Measurements from ENCODE around the gene CLDN5.
A peak's percentile ranks its signal among the peaks of the same experiment; 100 is the strongest.
"Not testable (repeated sequence)": the region's sequence is repeated elsewhere in the genome, so short reads cannot be mapped to it uniquely, and the experiment has no call there.

Gene CLDN5

GRCh38 chr22:19548427-19548826, 24.2 kb upstream of the CLDN5 start:
- not testable (repeated sequence) for DNase-seq (ENCODE audit: low read depth in 4 of 4, low spot score in 1 of 4)

GRCh38 chr22:19547620-19548019, 23.4 kb upstream of the CLDN5 start:
- no peak for DNase-seq (ENCODE audit: low read depth in 4 of 4, low spot score in 1 of 4)

GRCh38 chr22:19546680-19547079, 22.5 kb upstream of the CLDN5 start:
- DNase-seq (ENCODE audit: low read depth in 4 of 4, low spot score in 1 of 4) = no peak

GRCh38 chr22:19545935-19546207, 21.7 kb upstream of the CLDN5 start:
- DNase-seq (ENCODE audit: low read depth in 4 of 4, low spot score in 1 of 4) = no peak

- no peak for DNase-seq (ENCODE audit: low read depth in 4 of 4, low spot score in 1 of 4)
These were observed 19.9 kb upstream of the CLDN5 start for GRCh38 chr22:19543970-19544708.

- no peak for DNase-seq (ENCODE audit: low read depth in 4 of 4, low spot score in 1 of 4)
These were observed 16.2 kb upstream of the CLDN5 start for GRCh38 chr22:19540394-19540793.

- DNase-seq (ENCODE audit: low read depth in 4 of 4, low spot score in 1 of 4) = no peak
These were observed 13.8 kb upstream of the CLDN5 start for GRCh38 chr22:19537941-19538488.

- DNase-seq (ENCODE audit: low read depth in 4 of 4, low spot score in 1 of 4) = no peak
These were observed 12.4 kb upstream of the CLDN5 start for GRCh38 chr22:19536564-19536963.

GRCh38 chr22:19535001-19535400, 10.8 kb upstream of the CLDN5 start:
- no peak for DNase-seq (ENCODE audit: low read depth in 4 of 4, low spot score in 1 of 4)

- DNase-seq (ENCODE audit: low read depth in 4 of 4, low spot score in 1 of 4) = no peak
These were observed 9.6 kb upstream of the CLDN5 start for GRCh38 chr22:19533857-19534256.

GRCh38 chr22:19533049-19533626, 8.9 kb upstream of the CLDN5 start:
- no peak for DNase-seq (ENCODE audit: low read depth in 4 of 4, low spot score in 1 of 4)

GRCh38 chr22:19531327-19531726, 7.1 kb upstream of the CLDN5 start:
- not testable (repeated sequence) for DNase-seq (ENCODE audit: low read depth in 4 of 4, low spot score in 1 of 4)

GRCh38 chr22:19530751-19531150, 6.5 kb upstream of the CLDN5 start:
- DNase-seq (ENCODE audit: low read depth in 4 of 4, low spot score in 1 of 4) = no peak

- DNase-seq (ENCODE audit: low read depth in 4 of 4, low spot score in 1 of 4) = no peak
These were observed 5.6 kb upstream of the CLDN5 start for GRCh38 chr22:19529811-19530210.

- no peak for DNase-seq (ENCODE audit: low read depth in 4 of 4, low spot score in 1 of 4)
These were observed 3.7 kb upstream of the CLDN5 start for GRCh38 chr22:19527861-19528417.

GRCh38 chr22:19527321-19527721, 3.1 kb upstream of the CLDN5 start:
- no peak for DNase-seq (ENCODE audit: low read depth in 4 of 4, low spot score in 1 of 4)

GRCh38 chr22:19526702-19527111, 2.5 kb upstream of the CLDN5 start:
- DNase-seq (ENCODE audit: low read depth in 4 of 4, low spot score in 1 of 4) = no peak

GRCh38 chr22:19526076-19526701, 2.0 kb upstream of the CLDN5 start:
- no peak for DNase-seq (ENCODE audit: low read depth in 4 of 4, low spot score in 1 of 4)

GRCh38 chr22:19525666-19526065, 1.5 kb upstream of the CLDN5 start:
- DNase-seq (ENCODE audit: low read depth in 4 of 4, low spot score in 1 of 4) = no peak

- DNase-seq (ENCODE audit: low read depth in 4 of 4, low spot score in 1 of 4) = no peak
These were observed 978 bp upstream of the CLDN5 start for GRCh38 chr22:19525116-19525660.

- peak in 1 of 4 experiments; percentile 14 for DNase-seq (ENCODE audit: low read depth in 4 of 4, low spot score in 1 of 4)
These were observed 705 bp downstream of the CLDN5 start for GRCh38 chr22:19523240-19524169.

Data from stimulated activated CD4-positive, alpha-beta T cell treated with anti-CD3 and anti-CD28 coated beads, Interleukin-1b, Interleukin-23, amount 100 ng/mL, for 24 hours (primary cell).